DOHH2 (cell line): ENCODE measurements around the gene SLC7A14.

Experiments
- EZH2phosphoT487 ChIP-seq: fragments of 200-600 bp; sonication (generic); IDR thresholded peaks from 2 replicates; pipeline ENCODE4 v1.6.1; 2017; ENCODE audit warnings: borderline replicate concordance, mild to moderate bottlenecking, antibody characterized with exemption, low read length, moderate library complexity, mixed read lengths
- TF ChIP-seq, protein P1 (sequence below): fragments of 200-600 bp; sonication (generic); IDR thresholded peaks from one replicate; pipeline ENCODE4 v1.5.1; 2014; ENCODE audit warnings: antibody characterized with exemption, mild to moderate bottlenecking, low read depth, low read length; ENCODE audit not compliant: poor library complexity, severe bottlenecking

DNA sequence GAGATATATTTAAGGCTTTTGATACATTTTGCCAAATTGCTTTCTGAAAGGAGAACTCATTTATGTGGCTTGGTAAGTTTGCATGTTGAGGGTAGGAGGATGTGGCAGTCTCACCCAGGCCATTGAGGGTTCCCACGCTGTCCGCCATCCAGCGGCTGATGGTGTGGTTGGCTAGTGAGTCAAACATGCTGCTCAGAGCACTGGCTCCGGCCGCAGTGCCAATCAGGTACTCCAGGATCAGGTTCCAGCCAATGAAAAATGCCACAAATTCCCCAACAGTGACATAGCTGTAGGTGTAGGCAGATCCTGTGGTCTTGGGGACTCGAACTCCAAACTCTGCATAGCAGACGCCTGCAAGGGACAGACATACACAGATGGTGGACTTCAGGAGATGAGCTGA, 84.9 kb downstream of the SLC7A14 start:
- TF ChIP-seq, protein P1, sequence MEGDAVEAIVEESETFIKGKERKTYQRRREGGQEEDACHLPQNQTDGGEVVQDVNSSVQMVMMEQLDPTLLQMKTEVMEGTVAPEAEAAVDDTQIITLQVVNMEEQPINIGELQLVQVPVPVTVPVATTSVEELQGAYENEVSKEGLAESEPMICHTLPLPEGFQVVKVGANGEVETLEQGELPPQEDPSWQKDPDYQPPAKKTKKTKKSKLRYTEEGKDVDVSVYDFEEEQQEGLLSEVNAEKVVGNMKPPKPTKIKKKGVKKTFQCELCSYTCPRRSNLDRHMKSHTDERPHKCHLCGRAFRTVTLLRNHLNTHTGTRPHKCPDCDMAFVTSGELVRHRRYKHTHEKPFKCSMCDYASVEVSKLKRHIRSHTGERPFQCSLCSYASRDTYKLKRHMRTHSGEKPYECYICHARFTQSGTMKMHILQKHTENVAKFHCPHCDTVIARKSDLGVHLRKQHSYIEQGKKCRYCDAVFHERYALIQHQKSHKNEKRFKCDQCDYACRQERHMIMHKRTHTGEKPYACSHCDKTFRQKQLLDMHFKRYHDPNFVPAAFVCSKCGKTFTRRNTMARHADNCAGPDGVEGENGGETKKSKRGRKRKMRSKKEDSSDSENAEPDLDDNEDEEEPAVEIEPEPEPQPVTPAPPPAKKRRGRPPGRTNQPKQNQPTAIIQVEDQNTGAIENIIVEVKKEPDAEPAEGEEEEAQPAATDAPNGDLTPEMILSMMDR: no peak
- TF ChIP-seq EZH2phosphoT487: no peak
